Uterus (tissue), 4 donors: ENCODE measurements around the gene INHA. TPM values are rescaled to one million over a fixed set of nuclear protein-coding genes. Genes with fewer than 3 reads are reported as not detected.

Experiments
- DNase-seq, 2 donors: peaks; one replicate each; pipeline ENCODE4 v3.0.0-alpha.2; 2019 to 2020
- H3K27ac ChIP-seq, 2 donors: fragments of 200-600 bp; sonication (generic); 1 replicate in 1 of 2; 2 replicates in 1 of 2; pipeline ENCODE4 v1.5.1; 2016 to 2018
- H3K27me3 ChIP-seq, 2 donors: fragments of 200-600 bp; sonication (generic); one replicate each; pipeline ENCODE4 v1.5.1; 2018 to 2019; ENCODE audit warnings: control low read depth in 1 of 2
- H3K36me3 ChIP-seq, 2 donors: fragments of 200-600 bp; sonication (generic); one replicate each; pipeline ENCODE4 v1.5.1; 2019; ENCODE audit warnings: control low read depth in 1 of 2
- H3K4me1 ChIP-seq, 2 donors: fragments of 200-600 bp; sonication (generic); one replicate each; pipeline ENCODE4 v1.5.1; 2018 to 2019; ENCODE audit warnings: control low read depth in 1 of 2
- H3K4me3 ChIP-seq, 2 donors: fragments of 200-600 bp; sonication (generic); 1 replicate in 1 of 2; 2 replicates in 1 of 2; pipeline ENCODE4 v1.5.1; 2018 to 2019; ENCODE audit warnings: mild to moderate bottlenecking in 1 of 2
- H3K9me3 ChIP-seq, 2 donors: fragments of 200-600 bp; sonication (generic); one replicate each; pipeline ENCODE4 v1.5.1; 2019; ENCODE audit warnings: control low read depth in 1 of 2
- POLR2A ChIP-seq, 2 donors: fragments of 450-650 bp; IDR thresholded peaks; one replicate each; pipeline ENCODE4 v1.6.1; 2016; ENCODE audit warnings: antibody characterized with exemption in 2 of 2, mild to moderate bottlenecking in 1 of 2, moderate library complexity in 1 of 2
- intact Hi-C: fragments of 100-400 bp; cut with DNase I; formaldehyde crosslinking; loops from one replicate; pipeline ENCODE4 v1.15.1; 2023; ENCODE audit warnings: low total_unique reads
- total RNA-seq, 4 donors: library from RNA; depleted of rRNA in 3 of 4; stranded (reverse); fragments of >200 nt in 3 of 4; gene quantifications; one replicate each; pipeline versions ENCODE4 v1.1.0 to v1.2.4, GENCODE V29; 2014 to 2023
- TF ChIP-seq, protein P1 (sequence below), 4 experiments: fragments of 200-600 bp in 2 of 4; fragments of 450-650 bp in 2 of 4; sonication (generic) in 2 of 4; IDR thresholded peaks; one replicate each; pipeline ENCODE4 v1.5.1; 2016 to 2019; ENCODE audit warnings: antibody characterized with exemption in 4 of 4, mild to moderate bottlenecking in 2 of 4, moderate library complexity in 1 of 4
- donor health status: DM: yes; HTN: yes; CAD: no.

The INHA gene
- total RNA-seq, 4 donors from 2014 or later = 2.4 TPM; not detected in 3

DNA sequence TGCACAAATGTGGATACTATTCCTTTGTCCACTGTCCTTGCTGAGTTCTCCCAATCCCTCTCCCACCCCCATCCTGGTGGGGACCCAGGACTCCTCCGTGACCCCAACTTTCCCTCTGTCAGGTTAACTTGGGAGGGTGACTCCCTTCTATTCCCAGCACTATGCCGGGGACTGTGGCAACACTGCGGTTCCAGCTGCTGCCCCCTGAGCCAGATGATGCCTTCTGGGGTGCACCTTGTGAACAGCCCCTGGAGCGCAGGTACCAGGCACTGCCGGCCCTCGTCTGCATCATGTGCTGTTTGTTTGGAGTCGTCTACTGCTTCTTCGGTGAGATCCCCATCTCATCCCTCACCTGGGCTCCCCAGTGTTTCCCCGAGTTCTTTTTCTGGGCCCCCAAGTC, 27.5 kb upstream of the INHA start:
- Histone ChIP-seq H3K27ac (peak overlapping the region in 1 of 2 donors; percentile 90), H3K4me3 (peak overlapping the region; percentile 39 to 59)
- TF ChIP-seq, protein P1, sequence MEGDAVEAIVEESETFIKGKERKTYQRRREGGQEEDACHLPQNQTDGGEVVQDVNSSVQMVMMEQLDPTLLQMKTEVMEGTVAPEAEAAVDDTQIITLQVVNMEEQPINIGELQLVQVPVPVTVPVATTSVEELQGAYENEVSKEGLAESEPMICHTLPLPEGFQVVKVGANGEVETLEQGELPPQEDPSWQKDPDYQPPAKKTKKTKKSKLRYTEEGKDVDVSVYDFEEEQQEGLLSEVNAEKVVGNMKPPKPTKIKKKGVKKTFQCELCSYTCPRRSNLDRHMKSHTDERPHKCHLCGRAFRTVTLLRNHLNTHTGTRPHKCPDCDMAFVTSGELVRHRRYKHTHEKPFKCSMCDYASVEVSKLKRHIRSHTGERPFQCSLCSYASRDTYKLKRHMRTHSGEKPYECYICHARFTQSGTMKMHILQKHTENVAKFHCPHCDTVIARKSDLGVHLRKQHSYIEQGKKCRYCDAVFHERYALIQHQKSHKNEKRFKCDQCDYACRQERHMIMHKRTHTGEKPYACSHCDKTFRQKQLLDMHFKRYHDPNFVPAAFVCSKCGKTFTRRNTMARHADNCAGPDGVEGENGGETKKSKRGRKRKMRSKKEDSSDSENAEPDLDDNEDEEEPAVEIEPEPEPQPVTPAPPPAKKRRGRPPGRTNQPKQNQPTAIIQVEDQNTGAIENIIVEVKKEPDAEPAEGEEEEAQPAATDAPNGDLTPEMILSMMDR (IDR thresholded peaks at IDR 0.05) = no peak
- no peak for TF ChIP-seq POLR2A (IDR thresholded peaks at IDR 0.05)

DNA sequence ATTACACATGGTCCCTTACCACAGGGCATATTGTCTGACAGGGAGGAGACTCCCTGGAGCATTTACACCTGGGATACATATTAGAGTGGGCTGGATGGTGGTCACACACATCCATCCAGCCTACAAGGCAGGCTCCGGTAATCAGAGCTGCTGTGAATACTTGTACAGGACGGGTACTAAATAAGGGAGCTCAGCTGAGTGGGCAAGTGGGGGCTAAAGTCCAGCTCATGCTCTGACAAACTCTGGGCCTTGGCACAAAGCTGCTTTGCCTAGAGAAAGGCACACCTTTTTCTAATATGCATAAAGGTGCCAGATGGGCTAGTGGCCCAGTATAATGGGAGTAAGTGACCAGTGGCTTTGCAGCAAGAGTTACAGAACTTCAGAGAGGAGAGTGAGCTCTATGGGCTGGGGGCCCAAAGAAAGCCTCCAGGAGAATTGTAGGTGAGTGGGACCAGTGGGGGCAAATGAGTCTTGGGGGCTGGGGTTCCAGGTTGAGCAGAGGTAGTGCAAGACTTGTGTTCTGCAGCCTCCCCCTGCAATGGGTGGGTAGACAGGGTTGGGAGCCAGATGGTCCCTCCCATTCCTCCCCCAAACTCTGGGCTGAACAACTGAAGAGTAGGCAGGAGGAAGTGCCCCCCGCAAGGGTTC, 26.7 kb upstream of the INHA start:
- no peak overlapping the region for H3K4me3 ChIP-seq
- H3K27me3 ChIP-seq = no peaks in the 10 kb centered on the region
- H3K27ac ChIP-seq = no peak overlapping the region
- no peak for DNase-seq
- peaks cover 0 to 5% of the 10 kb centered on the region in 2 donors for H3K4me1 ChIP-seq
- H3K9me3 ChIP-seq = no peaks in the 10 kb centered on the region
- TF ChIP-seq POLR2A (IDR thresholded peaks at IDR 0.05) = no peak
- TF ChIP-seq, protein P1 (IDR thresholded peaks at IDR 0.05) = no peak
- intact Hi-C loops = no loop called here
- H3K36me3 ChIP-seq = no peaks in the 10 kb centered on the region

More for the DNA sequence above, 27.5 kb upstream of the INHA start:
- Histone ChIP-seq H3K27me3 (no peaks in the 10 kb centered on the region), H3K36me3 (no peaks in the 10 kb centered on the region), H3K9me3 (no peaks in the 10 kb centered on the region), H3K4me1 (peaks cover 0 to 5% of the 10 kb centered on the region in 2 donors)
- intact Hi-C loops = no loop called here
- DNase-seq = no peak

DNA sequence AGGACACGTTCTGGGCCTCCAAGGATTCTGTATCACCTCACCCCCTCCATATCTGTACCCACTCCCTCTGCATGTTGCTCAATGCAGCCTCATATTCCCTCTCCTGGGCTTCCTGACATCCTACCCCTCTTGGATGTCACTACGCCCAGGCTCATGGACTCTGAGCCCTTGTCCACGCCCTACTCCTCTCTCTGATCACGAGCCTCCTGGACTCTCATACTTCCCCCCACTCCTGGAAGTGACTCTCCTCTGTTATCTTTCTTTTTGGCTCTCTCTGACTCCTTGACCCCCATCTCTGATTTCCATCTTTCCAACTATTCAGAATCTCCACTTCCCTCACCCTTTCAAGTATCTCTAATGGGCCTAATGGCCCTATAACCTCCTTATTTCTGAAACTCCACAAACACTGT, 26.2 kb upstream of the INHA start:
- Histone ChIP-seq H3K4me3 (no peak overlapping the region), H3K27ac (no peak overlapping the region), H3K4me1 (peaks cover 0 to 5% of the 10 kb centered on the region in 2 donors), H3K27me3 (no peaks in the 10 kb centered on the region), H3K36me3 (no peaks in the 10 kb centered on the region), H3K9me3 (no peaks in the 10 kb centered on the region)
- TF ChIP-seq, protein P1 (IDR thresholded peaks at IDR 0.05) = no peak
- TF ChIP-seq POLR2A (IDR thresholded peaks at IDR 0.05) = no peak
- intact Hi-C loops = no loop called here
- DNase-seq = no peak

DNA sequence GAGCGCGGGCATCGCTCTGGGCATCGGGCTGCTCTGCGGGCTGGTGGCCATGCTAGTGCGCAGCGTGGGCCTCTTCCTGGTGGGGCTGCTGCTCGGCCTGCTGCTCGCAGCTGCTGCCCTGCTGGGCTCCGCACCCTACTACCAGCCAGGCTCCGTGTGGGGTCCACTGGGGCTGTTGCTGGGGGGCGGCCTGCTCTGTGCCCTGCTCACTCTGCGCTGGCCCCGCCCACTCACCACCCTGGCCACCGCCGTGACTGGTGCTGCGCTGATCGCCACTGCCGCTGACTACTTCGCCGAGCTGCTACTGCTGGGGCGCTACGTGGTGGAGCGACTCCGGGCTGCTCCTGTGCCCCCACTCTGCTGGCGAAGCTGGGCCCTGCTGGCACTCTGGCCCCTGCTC, 24.5 kb upstream of the INHA start:
- H3K4me3 ChIP-seq = no peak overlapping the region
- DNase-seq = no peak
- TF ChIP-seq, protein P1 (IDR thresholded peaks at IDR 0.05) = no peak
- TF ChIP-seq POLR2A (IDR thresholded peaks at IDR 0.05) = no peak
- no peaks in the 10 kb centered on the region for H3K27me3 ChIP-seq
- intact Hi-C loops = no loop called here
- H3K9me3 ChIP-seq = no peaks in the 10 kb centered on the region
- H3K36me3 ChIP-seq = no peaks in the 10 kb centered on the region
- no peak overlapping the region for H3K27ac ChIP-seq
- H3K4me1 ChIP-seq = peaks cover 0 to 12% of the 10 kb centered on the region in 2 donors

DNA sequence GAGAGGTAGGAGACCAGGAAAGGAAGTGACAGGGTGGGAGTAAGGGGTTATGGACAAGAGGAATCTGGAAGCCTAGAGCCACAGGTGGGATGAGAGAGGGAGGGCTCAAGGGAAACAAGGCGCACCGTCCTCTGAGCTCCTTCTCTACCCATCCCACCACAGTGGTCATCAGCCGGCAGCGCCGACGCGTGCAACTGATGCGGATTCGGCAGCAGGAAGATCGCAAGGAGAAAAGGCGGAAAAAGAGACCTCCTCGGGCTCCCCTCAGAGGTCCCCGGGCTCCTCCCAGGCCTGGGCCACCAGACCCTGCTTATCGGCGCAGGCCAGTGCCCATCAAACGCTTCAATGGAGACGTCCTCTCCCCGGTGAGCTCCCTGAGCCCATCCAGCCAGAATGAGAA, 23.1 kb upstream of the INHA start:
- Histone ChIP-seq H3K36me3 (no peaks in the 10 kb centered on the region), H3K27ac (no peak overlapping the region), H3K9me3 (no peaks in the 10 kb centered on the region), H3K4me1 (peaks cover 3 to 17% of the 10 kb centered on the region in 2 donors), H3K4me3 (no peak overlapping the region), H3K27me3 (no peaks in the 10 kb centered on the region)
- TF ChIP-seq, protein P1 (IDR thresholded peaks at IDR 0.05) = no peak
- no peak for TF ChIP-seq POLR2A (IDR thresholded peaks at IDR 0.05)
- DNase-seq = no peak
- intact Hi-C loops = no loop called here
